Mammary epithelial cell (primary cell): ENCODE measurements around the gene NCK1.

Source experiments
- CTCF ChIP-seq, 2 donors: IDR thresholded peaks in 1 of 2; conservative IDR thresholded peaks in 1 of 2; 2 replicates each; pipeline ENCODE4 v1.5.1; 2011 to 2012; ENCODE audit warnings: inconsistent platforms in 2 of 2, low read length in 2 of 2, mild to moderate bottlenecking in 2 of 2, control low read depth in 1 of 2, low read depth in 1 of 2; ENCODE audit not compliant: insufficient read depth in 1 of 2; ENCODE audit errors: extremely low read depth in 1 of 2
- EZH2 ChIP-seq: IDR thresholded peaks from 2 replicates; pipeline ENCODE4 v1.6.1; 2012; ENCODE audit warnings: low read length, inconsistent platforms, borderline replicate concordance

GRCh38 chr3:136898954-136899353 lies 36.9 kb downstream of the NCK1 start:
- TF ChIP-seq CTCF (conservative IDR thresholded peaks at IDR 0.05 in 1 of 2, IDR thresholded peaks at IDR 0.05 in 1 of 2; ENCODE audit: extremely low read depth in 1 of 2, insufficient read depth in 1 of 2, low read depth in 1 of 2, low read length in 2 of 2) (no peak), EZH2 (no peak)
